Astrocyte (in vitro differentiated cells and primary cell): ENCODE measurements around the gene DYRK4.

ENCODE experiments used
- EZH2 ChIP-seq: IDR thresholded peaks from 2 replicates; pipeline ENCODE4 v1.6.1; 2012; ENCODE audit warnings: mild to moderate bottlenecking, low read length, inconsistent platforms; ENCODE audit not compliant: insufficient read depth
- TF ChIP-seq, protein P1 (sequence below): IDR thresholded peaks from 2 replicates; pipeline ENCODE4 v1.5.1; 2011; ENCODE audit warnings: low read depth, mild to moderate bottlenecking, inconsistent platforms, low read length, moderate library complexity; ENCODE audit not compliant: insufficient read depth

DNA sequence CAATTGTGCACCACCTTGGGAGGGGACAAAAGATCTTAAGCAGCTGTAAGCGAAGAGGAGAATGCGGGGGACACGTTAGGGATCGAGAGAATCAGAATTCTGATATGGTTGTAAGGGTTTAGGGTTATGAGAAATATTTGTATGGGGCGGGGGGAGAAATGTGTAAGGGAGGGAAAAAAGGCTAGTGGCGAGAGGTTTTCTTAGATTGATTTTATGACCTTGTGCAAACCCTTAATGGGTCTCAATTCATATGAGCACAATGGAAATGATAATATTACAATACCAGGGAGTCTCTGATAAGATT lies 87.3 kb downstream of the DYRK4 start:
- TF ChIP-seq, protein P1, sequence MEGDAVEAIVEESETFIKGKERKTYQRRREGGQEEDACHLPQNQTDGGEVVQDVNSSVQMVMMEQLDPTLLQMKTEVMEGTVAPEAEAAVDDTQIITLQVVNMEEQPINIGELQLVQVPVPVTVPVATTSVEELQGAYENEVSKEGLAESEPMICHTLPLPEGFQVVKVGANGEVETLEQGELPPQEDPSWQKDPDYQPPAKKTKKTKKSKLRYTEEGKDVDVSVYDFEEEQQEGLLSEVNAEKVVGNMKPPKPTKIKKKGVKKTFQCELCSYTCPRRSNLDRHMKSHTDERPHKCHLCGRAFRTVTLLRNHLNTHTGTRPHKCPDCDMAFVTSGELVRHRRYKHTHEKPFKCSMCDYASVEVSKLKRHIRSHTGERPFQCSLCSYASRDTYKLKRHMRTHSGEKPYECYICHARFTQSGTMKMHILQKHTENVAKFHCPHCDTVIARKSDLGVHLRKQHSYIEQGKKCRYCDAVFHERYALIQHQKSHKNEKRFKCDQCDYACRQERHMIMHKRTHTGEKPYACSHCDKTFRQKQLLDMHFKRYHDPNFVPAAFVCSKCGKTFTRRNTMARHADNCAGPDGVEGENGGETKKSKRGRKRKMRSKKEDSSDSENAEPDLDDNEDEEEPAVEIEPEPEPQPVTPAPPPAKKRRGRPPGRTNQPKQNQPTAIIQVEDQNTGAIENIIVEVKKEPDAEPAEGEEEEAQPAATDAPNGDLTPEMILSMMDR, result no peak
- TF ChIP-seq EZH2, result no peak
